ENCODE results near the gene NGF. TPM values are rescaled to one million over a fixed set of nuclear protein-coding genes. Genes with fewer than 3 reads are reported as not detected.
A peak's percentile ranks its signal among the peaks of the same experiment; 100 is the strongest.
"Not testable (repeated sequence)": the region's sequence is repeated elsewhere in the genome, so short reads cannot be mapped to it uniquely, and the experiment has no call there.

The NGF gene
- total RNA-seq: not detected

- H3K4me1 ChIP-seq: peaks cover 0 to 9% (median 0%) of the 10 kb centered on the region in 4 donors
- no peaks in the 10 kb centered on the region for H3K36me3 ChIP-seq
- DNase-seq: no peak
- peak within 1 kb of the TSS; percentile 25 to 43 (median 32) for H3K4me3 ChIP-seq
- peaks cover 0 to 14% of the 10 kb centered on the region in 2 donors for H3K27me3 ChIP-seq
- TF ChIP-seq POLR2A (IDR thresholded peaks at IDR 0.05) (no peak), CTCF (IDR thresholded peaks at IDR 0.05) (no peak)
- H3K27ac ChIP-seq: peak within 1 kb of the TSS; percentile 36 to 58 (median 47)
- no peaks in the 10 kb centered on the region for H3K9me3 ChIP-seq
These were observed at the start of gene NGF for GRCh38 chr1:115337633-115338456. TSS of gene NGF (minus strand) at chr1:115338249. CDS start at chr1:115286795, 51,454 bp downstream.

- not testable (repeated sequence) for DNase-seq, H3K27ac ChIP-seq, H3K4me1 ChIP-seq, H3K4me3 ChIP-seq, H3K9me3 ChIP-seq, H3K36me3 ChIP-seq, H3K27me3 ChIP-seq
These were observed 45.4 kb upstream of the NGF start for GRCh38 chr1:115383455-115383854.

GRCh38 chr1:115379943-115380342 is 41.9 kb upstream of the NGF start:
- no peaks in the 10 kb centered on the region for H3K4me1 ChIP-seq
- H3K27me3 ChIP-seq: no peaks in the 10 kb centered on the region
- TF ChIP-seq CTCF (IDR thresholded peaks at IDR 0.05) (no peak), POLR2A (IDR thresholded peaks at IDR 0.05) (no peak)
- DNase-seq: no peak
- peaks cover 0 to 3% (median 0%) of the 10 kb centered on the region in 4 donors for H3K9me3 ChIP-seq
- H3K27ac ChIP-seq: no peak overlapping the region
- H3K4me3 ChIP-seq: no peak overlapping the region
- H3K36me3 ChIP-seq: no peaks in the 10 kb centered on the region

GRCh38 chr1:115377411-115377810 is 39.4 kb upstream of the NGF start:
- Histone ChIP-seq H3K27me3 (no peaks in the 10 kb centered on the region), H3K36me3 (no peaks in the 10 kb centered on the region), H3K27ac (no peak overlapping the region), H3K4me3 (no peak overlapping the region), H3K9me3 (no peaks in the 10 kb centered on the region), H3K4me1 (no peaks in the 10 kb centered on the region)
- no peak for DNase-seq
- TF ChIP-seq CTCF (IDR thresholded peaks at IDR 0.05) (no peak), POLR2A (IDR thresholded peaks at IDR 0.05) (no peak)

- Histone ChIP-seq H3K36me3 (no peaks in the 10 kb centered on the region), H3K4me3 (no peak overlapping the region), H3K9me3 (no peaks in the 10 kb centered on the region), H3K27me3 (no peaks in the 10 kb centered on the region), H3K27ac (no peak overlapping the region), H3K4me1 (no peaks in the 10 kb centered on the region)
- DNase-seq: no peak
- TF ChIP-seq CTCF (IDR thresholded peaks at IDR 0.05) (no peak), POLR2A (IDR thresholded peaks at IDR 0.05) (no peak)
These were observed 36.5 kb upstream of the NGF start for GRCh38 chr1:115374598-115374997.

GRCh38 chr1:115373305-115373704 is 35.3 kb upstream of the NGF start:
- Histone ChIP-seq H3K4me1 (no peaks in the 10 kb centered on the region), H3K4me3 (no peak overlapping the region), H3K9me3 (no peaks in the 10 kb centered on the region), H3K27me3 (no peaks in the 10 kb centered on the region), H3K27ac (no peak overlapping the region), H3K36me3 (no peaks in the 10 kb centered on the region)
- DNase-seq: no peak
- TF ChIP-seq POLR2A (IDR thresholded peaks at IDR 0.05) (no peak), CTCF (IDR thresholded peaks at IDR 0.05) (no peak)
